ENCODE measurements around the gene CCT7. TPM values are rescaled to one million over a fixed set of nuclear protein-coding genes. Genes with fewer than 3 reads are reported as not detected.

Gene CCT7
- polyA plus RNA-seq, 1 of the 3 experiments (the other 2 are of a cell fraction): 369 TPM

DNA sequence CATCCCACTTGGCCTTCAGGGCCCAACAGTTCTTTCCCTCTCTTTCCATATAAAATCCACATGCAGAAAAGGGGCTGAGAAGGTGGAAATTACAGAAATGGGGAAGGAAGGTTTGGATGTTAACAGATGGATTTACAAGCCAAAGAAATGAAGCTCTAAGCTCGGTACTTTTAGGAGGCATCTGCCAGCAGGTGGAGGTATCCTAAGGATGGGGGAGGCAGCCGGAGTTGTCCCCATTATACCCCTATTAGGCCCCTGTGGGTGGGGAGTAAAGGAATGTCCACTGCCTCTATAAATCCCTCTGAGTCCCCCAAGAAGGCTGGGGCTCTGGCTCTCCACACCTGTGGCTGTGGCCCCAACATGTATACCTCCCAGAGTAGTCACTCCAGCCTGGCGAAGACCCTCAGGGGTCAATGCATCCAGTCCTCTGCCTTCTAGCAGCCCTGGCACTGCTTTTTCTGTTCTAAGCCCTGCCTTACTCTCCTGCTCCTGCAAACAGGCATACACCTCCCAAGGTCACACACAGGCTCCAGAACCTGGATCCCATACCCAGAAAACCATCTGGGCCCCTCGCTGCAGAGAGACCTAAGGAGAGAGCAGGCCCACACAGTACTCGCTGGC lies 48.9 kb downstream of the CCT7 start:
- peaks cover 6 to 16% of the 10 kb centered on the region in 2 experiments; a peak in 1 of 4 replicates for H3K4me1 ChIP-seq (ENCODE audit: control insufficient read depth in 1 of 2, insufficient read depth in 2 of 2, low read depth in 1 of 2, low read length in 1 of 2)
- WGBS (ENCODE audit: low lambda C conversion rate): 57% methylated on average over 4 of the region's 5 CpGs
- H4K20me1 ChIP-seq (ENCODE audit: insufficient read depth): no peaks in the 10 kb centered on the region; the same call in 1 of the 2 replicates
- no peak overlapping the region for H3K27ac ChIP-seq (ENCODE audit: low read depth in 2 of 2, low read length in 1 of 2)
- ChIA-PET POLR2A (no interaction called here), CTCF (no interaction called here)
- H2AFZ ChIP-seq (ENCODE audit: low read depth): peak overlapping the region; percentile 93; the same call in 1 of the 2 replicates
- H3K9me2 ChIP-seq: no peaks in the 10 kb centered on the region
- H3K4me2 ChIP-seq: peak overlapping the region; percentile 94
- no peaks in the 10 kb centered on the region for H3F3A ChIP-seq (replicated peaks; ENCODE audit: insufficient read depth)
- no peak for DNase-seq
- H3K9me3 ChIP-seq: no peaks in the 10 kb centered on the region
- peaks cover 6% of the 10 kb centered on the region; the same call in 1 of the 2 replicates for H3K79me2 ChIP-seq (ENCODE audit: insufficient read depth)
- peak overlapping the region; percentile 71; the same call in 1 of the 2 replicates for H3K9ac ChIP-seq
- TF ChIP-seq, protein P1, sequence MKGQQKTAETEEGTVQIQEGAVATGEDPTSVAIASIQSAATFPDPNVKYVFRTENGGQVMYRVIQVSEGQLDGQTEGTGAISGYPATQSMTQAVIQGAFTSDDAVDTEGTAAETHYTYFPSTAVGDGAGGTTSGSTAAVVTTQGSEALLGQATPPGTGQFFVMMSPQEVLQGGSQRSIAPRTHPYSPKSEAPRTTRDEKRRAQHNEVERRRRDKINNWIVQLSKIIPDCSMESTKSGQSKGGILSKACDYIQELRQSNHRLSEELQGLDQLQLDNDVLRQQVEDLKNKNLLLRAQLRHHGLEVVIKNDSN (IDR thresholded peaks at IDR 0.05; ENCODE audit: borderline replicate concordance, low read depth): no peak
- TF ChIP-seq CHD2 (IDR thresholded peaks at IDR 0.05; ENCODE audit: low read length, partially characterized antibody): no peak
- no peak for TF ChIP-seq RXRA (IDR thresholded peaks at IDR 0.05; ENCODE audit: borderline replicate concordance, low read depth)
- no peak for TF ChIP-seq GABPA (IDR thresholded peaks at IDR 0.05; ENCODE audit: low read depth)
- TF ChIP-seq NRF1 (IDR thresholded peaks at IDR 0.05; ENCODE audit: low read depth, low read length): no peak
- TF ChIP-seq SIN3A (IDR thresholded peaks at IDR 0.05; ENCODE audit: borderline replicate concordance, low read depth, low read length): no peak
- TF ChIP-seq, protein P2, sequence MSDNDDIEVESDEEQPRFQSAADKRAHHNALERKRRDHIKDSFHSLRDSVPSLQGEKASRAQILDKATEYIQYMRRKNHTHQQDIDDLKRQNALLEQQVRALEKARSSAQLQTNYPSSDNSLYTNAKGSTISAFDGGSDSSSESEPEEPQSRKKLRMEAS (IDR thresholded peaks at IDR 0.05; ENCODE audit: low read depth): no peak
- H3K4me3 ChIP-seq (ENCODE audit: low read depth in 2 of 2, low read length in 1 of 2): peak overlapping the region; percentile 77 to 84
- H3K27me3 ChIP-seq (ENCODE audit: insufficient read depth): no peaks in the 10 kb centered on the region
- no peaks in the 10 kb centered on the region for H3K36me3 ChIP-seq (replicated peaks in 1 of 2; ENCODE audit: control insufficient read depth in 1 of 2, insufficient read depth in 2 of 2, low read length in 1 of 2)

DNA sequence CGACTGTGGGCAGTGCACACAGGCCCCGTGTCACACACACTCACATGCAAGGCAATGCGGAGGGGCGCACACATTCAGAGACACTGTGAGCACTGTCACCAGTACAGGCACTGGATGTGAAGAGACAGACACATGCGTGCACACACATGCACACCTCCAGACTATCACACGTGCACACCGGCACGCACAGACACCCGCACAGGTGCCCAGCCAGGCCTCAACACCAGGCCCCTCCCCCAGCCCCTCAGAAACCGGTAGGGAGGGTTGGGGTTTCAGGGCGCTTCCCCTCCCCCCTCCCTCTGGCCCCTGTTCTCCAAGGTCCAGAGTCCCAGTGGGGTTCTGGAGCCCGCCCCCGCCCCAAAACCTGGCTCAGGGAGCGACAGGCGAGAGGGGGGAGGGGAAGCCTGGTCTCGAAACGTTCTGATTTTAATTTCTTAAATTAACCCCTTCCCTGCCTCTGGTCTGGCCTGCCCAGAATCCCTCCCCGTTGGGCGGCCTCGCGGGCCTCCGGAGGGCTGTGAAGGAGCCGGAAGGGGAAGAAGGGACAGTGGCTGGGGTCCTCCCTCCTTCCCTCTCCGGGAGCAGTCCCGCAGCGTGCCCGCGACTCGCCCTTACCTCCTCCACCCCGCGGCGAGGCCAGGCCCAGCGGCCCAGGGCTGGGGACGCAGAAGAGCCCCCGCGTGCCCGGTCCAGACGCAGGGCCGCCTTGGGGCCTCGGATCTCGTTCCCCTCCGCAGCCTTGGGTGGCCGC lies 49.6 kb downstream of the CCT7 start:
- H3K79me2 ChIP-seq (ENCODE audit: insufficient read depth): peaks cover 6% of the 10 kb centered on the region; the same call in 1 of the 2 replicates
- H3F3A ChIP-seq (replicated peaks; ENCODE audit: insufficient read depth): no peaks in the 10 kb centered on the region
- H3K4me3 ChIP-seq (ENCODE audit: low read depth in 2 of 2, low read length in 1 of 2): peak overlapping the region; percentile 77 to 84
- no peaks in the 10 kb centered on the region; the same call in 1 of the 2 replicates for H4K20me1 ChIP-seq (ENCODE audit: insufficient read depth)
- H3K9ac ChIP-seq: peak overlapping the region; percentile 71
- H3K4me1 ChIP-seq (ENCODE audit: control insufficient read depth in 1 of 2, insufficient read depth in 2 of 2, low read depth in 1 of 2, low read length in 1 of 2): peaks cover 6 to 16% of the 10 kb centered on the region in 2 experiments; a peak in 1 of 4 replicates
- ChIA-PET CTCF (no interaction called here), POLR2A (no interaction called here)
- 12% methylated on average over 13 of the region's 43 CpGs for WGBS (ENCODE audit: low lambda C conversion rate)
- no peaks in the 10 kb centered on the region for H3K36me3 ChIP-seq (replicated peaks in 1 of 2; ENCODE audit: control insufficient read depth in 1 of 2, insufficient read depth in 2 of 2, low read length in 1 of 2)
- peak; percentile 88 for TF ChIP-seq MXI1 (IDR thresholded peaks at IDR 0.05; ENCODE audit: low read depth, low read length)
- TF ChIP-seq USF2 (IDR thresholded peaks at IDR 0.05; ENCODE audit: borderline replicate concordance, low read depth, low read length): no peak
- peak overlapping the region; percentile 94 for H3K4me2 ChIP-seq
- DNase-seq: no peak
- H3K9me2 ChIP-seq: no peaks in the 10 kb centered on the region
- no peaks in the 10 kb centered on the region for H3K27me3 ChIP-seq (ENCODE audit: insufficient read depth)
- no peaks in the 10 kb centered on the region for H3K9me3 ChIP-seq
- peak overlapping the region in 1 of 2 experiments; percentile 77; a peak in 1 of 4 replicates for H3K27ac ChIP-seq (ENCODE audit: low read depth in 2 of 2, low read length in 1 of 2)
- peak overlapping the region; percentile 93; the same call in 1 of the 2 replicates for H2AFZ ChIP-seq (ENCODE audit: low read depth)
